ENCODE measurements around the gene ADAM11. TPM values are rescaled to one million over a fixed set of nuclear protein-coding genes. Genes with fewer than 3 reads are reported as not detected.

Gene ADAM11
- total RNA-seq, 1 donor from 2014 or later, result 0.52 TPM

- Histone ChIP-seq H3K9me3 (ENCODE audit: control insufficient read depth in 3 of 3, low read length in 3 of 3) (no peaks in the 10 kb centered on the region), H3K4me1 (ENCODE audit: control insufficient read depth in 3 of 3, insufficient read depth in 3 of 3, low read length in 3 of 3) (peaks cover 5 to 9% (median 8%) of the 10 kb centered on the region in 3 donors), H3K9ac (ENCODE audit: low read depth in 1 of 3, low read length in 3 of 3) (no peak overlapping the region), H3K4me3 (ENCODE audit: low read length in 3 of 3) (no peak overlapping the region), H3K36me3 (ENCODE audit: control insufficient read depth in 3 of 3, insufficient read depth in 3 of 3, low read length in 3 of 3) (no peaks in the 10 kb centered on the region), H3K27me3 (ENCODE audit: control insufficient read depth in 3 of 3, insufficient read depth in 3 of 3, low read length in 3 of 3) (peaks cover 0 to 3% (median 0%) of the 10 kb centered on the region in 3 donors), H3K27ac (ENCODE audit: low read depth, low read length) (peak overlapping the region; percentile 41)
These were observed 36.6 kb downstream of the ADAM11 start for GRCh38 chr17:44795421-44795820.

GRCh38 chr17:44795928-44796327, 37.1 kb downstream of the ADAM11 start:
- H3K9me3 ChIP-seq (ENCODE audit: control insufficient read depth in 3 of 3, low read length in 3 of 3), result no peaks in the 10 kb centered on the region
- no peak overlapping the region for H3K27ac ChIP-seq (ENCODE audit: low read depth, low read length)
- H3K27me3 ChIP-seq (ENCODE audit: control insufficient read depth in 3 of 3, insufficient read depth in 3 of 3, low read length in 3 of 3), result peaks cover 0 to 3% (median 0%) of the 10 kb centered on the region in 3 donors
- H3K4me1 ChIP-seq (ENCODE audit: control insufficient read depth in 3 of 3, insufficient read depth in 3 of 3, low read length in 3 of 3), result peaks cover 5 to 9% (median 8%) of the 10 kb centered on the region in 3 donors
- no peak overlapping the region for H3K4me3 ChIP-seq (ENCODE audit: low read length in 3 of 3)
- H3K36me3 ChIP-seq (ENCODE audit: control insufficient read depth in 3 of 3, insufficient read depth in 3 of 3, low read length in 3 of 3), result no peaks in the 10 kb centered on the region
- peak overlapping the region in 1 of 3 donors; percentile 20 for H3K9ac ChIP-seq (ENCODE audit: low read depth in 1 of 3, low read length in 3 of 3)

DNA sequence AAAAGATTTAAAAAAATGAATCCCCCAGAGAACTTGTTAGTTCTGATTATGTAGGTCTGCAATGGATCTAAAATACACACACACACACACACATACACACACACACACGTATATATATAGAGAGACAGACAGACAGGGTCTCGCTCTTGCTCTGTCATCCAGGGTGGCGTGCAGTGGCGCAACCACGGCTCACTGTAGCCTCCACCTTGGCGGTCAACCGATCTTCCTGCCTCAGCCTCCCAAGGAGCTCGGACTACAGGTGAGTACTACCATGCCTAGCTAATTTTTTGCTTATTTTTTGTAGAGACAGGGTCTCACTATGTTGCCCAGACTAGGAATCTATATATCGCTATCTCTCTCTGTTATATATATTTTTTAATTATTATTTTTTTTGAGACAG, 37.9 kb downstream of the ADAM11 start:
- no peaks in the 10 kb centered on the region for H3K9me3 ChIP-seq (ENCODE audit: control insufficient read depth in 3 of 3, low read length in 3 of 3)
- H3K4me3 ChIP-seq (ENCODE audit: low read length in 3 of 3), result no peak overlapping the region
- no peaks in the 10 kb centered on the region for H3K36me3 ChIP-seq (ENCODE audit: control insufficient read depth in 3 of 3, insufficient read depth in 3 of 3, low read length in 3 of 3)
- H3K27me3 ChIP-seq (ENCODE audit: control insufficient read depth in 3 of 3, insufficient read depth in 3 of 3, low read length in 3 of 3), result peaks cover 0 to 3% (median 0%) of the 10 kb centered on the region in 3 donors
- H3K4me1 ChIP-seq (ENCODE audit: control insufficient read depth in 3 of 3, insufficient read depth in 3 of 3, low read length in 3 of 3), result peaks cover 5 to 9% (median 8%) of the 10 kb centered on the region in 3 donors
- H3K27ac ChIP-seq (ENCODE audit: low read depth, low read length), result no peak overlapping the region
- H3K9ac ChIP-seq (ENCODE audit: low read depth in 1 of 3, low read length in 3 of 3), result no peak overlapping the region

GRCh38 chr17:44797802-44798201, 39.0 kb downstream of the ADAM11 start:
- Histone ChIP-seq H3K36me3 (ENCODE audit: control insufficient read depth in 3 of 3, insufficient read depth in 3 of 3, low read length in 3 of 3) (no peaks in the 10 kb centered on the region), H3K9me3 (ENCODE audit: control insufficient read depth in 3 of 3, low read length in 3 of 3) (no peaks in the 10 kb centered on the region), H3K9ac (ENCODE audit: low read depth in 1 of 3, low read length in 3 of 3) (no peak overlapping the region), H3K27ac (ENCODE audit: low read depth, low read length) (peak overlapping the region; percentile 36), H3K4me1 (ENCODE audit: control insufficient read depth in 3 of 3, insufficient read depth in 3 of 3, low read length in 3 of 3) (peaks cover 5 to 9% (median 8%) of the 10 kb centered on the region in 3 donors), H3K4me3 (ENCODE audit: low read length in 3 of 3) (no peak overlapping the region), H3K27me3 (ENCODE audit: control insufficient read depth in 3 of 3, insufficient read depth in 3 of 3, low read length in 3 of 3) (peaks cover 0 to 3% (median 0%) of the 10 kb centered on the region in 3 donors)

GRCh38 chr17:44798356-44798755, 39.6 kb downstream of the ADAM11 start:
- Histone ChIP-seq H3K9me3 (ENCODE audit: control insufficient read depth in 3 of 3, low read length in 3 of 3) (no peaks in the 10 kb centered on the region), H3K9ac (ENCODE audit: low read depth in 1 of 3, low read length in 3 of 3) (no peak overlapping the region)

DNA sequence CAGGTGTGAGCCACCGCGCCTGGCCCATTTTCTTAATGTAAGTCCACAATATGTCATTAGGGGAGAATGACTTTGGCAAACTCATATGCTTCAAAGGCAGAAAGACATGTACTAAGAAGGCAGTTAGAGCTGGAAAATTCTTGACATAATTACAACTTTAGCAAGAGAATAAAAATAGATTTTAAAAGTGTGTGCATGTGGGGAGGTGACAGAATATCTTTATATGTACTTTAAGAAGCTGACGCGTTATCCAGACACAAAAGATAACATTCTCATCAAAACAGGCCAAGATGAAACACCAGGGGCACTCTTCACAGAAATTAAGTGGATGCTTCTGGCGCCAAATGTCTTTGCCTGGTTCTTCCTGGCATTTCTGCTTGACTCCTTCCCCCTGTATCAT, 43.1 kb downstream of the ADAM11 start:
- H3K4me1 ChIP-seq (ENCODE audit: control insufficient read depth in 3 of 3, insufficient read depth in 3 of 3, low read length in 3 of 3), result no peaks in the 10 kb centered on the region
- H3K9me3 ChIP-seq (ENCODE audit: control insufficient read depth in 3 of 3, low read length in 3 of 3), result no peaks in the 10 kb centered on the region
- peaks cover 0 to 5% (median 0%) of the 10 kb centered on the region in 3 donors for H3K27me3 ChIP-seq (ENCODE audit: control insufficient read depth in 3 of 3, insufficient read depth in 3 of 3, low read length in 3 of 3)
- no peak overlapping the region for H3K9ac ChIP-seq (ENCODE audit: low read depth in 1 of 3, low read length in 3 of 3)
- H3K27ac ChIP-seq (ENCODE audit: low read depth, low read length), result no peak overlapping the region
- H3K4me3 ChIP-seq (ENCODE audit: low read length in 3 of 3), result no peak overlapping the region
- no peaks in the 10 kb centered on the region for H3K36me3 ChIP-seq (ENCODE audit: control insufficient read depth in 3 of 3, insufficient read depth in 3 of 3, low read length in 3 of 3)

More at GRCh38 chr17:44798356-44798755, 39.6 kb downstream of the ADAM11 start:
- H3K36me3 ChIP-seq (ENCODE audit: control insufficient read depth in 3 of 3, insufficient read depth in 3 of 3, low read length in 3 of 3), result no peaks in the 10 kb centered on the region
- H3K27ac ChIP-seq (ENCODE audit: low read depth, low read length), result peak overlapping the region; percentile 36
- H3K4me3 ChIP-seq (ENCODE audit: low read length in 3 of 3), result no peak overlapping the region
- H3K27me3 ChIP-seq (ENCODE audit: control insufficient read depth in 3 of 3, insufficient read depth in 3 of 3, low read length in 3 of 3), result peaks cover 0 to 3% (median 0%) of the 10 kb centered on the region in 3 donors
- peaks cover 5 to 9% (median 8%) of the 10 kb centered on the region in 3 donors for H3K4me1 ChIP-seq (ENCODE audit: control insufficient read depth in 3 of 3, insufficient read depth in 3 of 3, low read length in 3 of 3)

GRCh38 chr17:44804302-44805089, 45.7 kb downstream of the ADAM11 start:
- Histone ChIP-seq H3K36me3 (ENCODE audit: control insufficient read depth in 3 of 3, insufficient read depth in 3 of 3, low read length in 3 of 3) (no peaks in the 10 kb centered on the region), H3K9me3 (ENCODE audit: control insufficient read depth in 3 of 3, low read length in 3 of 3) (no peaks in the 10 kb centered on the region), H3K4me3 (ENCODE audit: low read length in 3 of 3) (no peak overlapping the region), H3K27ac (ENCODE audit: low read depth, low read length) (no peak overlapping the region), H3K4me1 (ENCODE audit: control insufficient read depth in 3 of 3, insufficient read depth in 3 of 3, low read length in 3 of 3) (no peaks in the 10 kb centered on the region), H3K9ac (ENCODE audit: low read depth in 1 of 3, low read length in 3 of 3) (no peak overlapping the region), H3K27me3 (ENCODE audit: control insufficient read depth in 3 of 3, insufficient read depth in 3 of 3, low read length in 3 of 3) (peaks cover 0 to 2% (median 0%) of the 10 kb centered on the region in 3 donors)

DNA sequence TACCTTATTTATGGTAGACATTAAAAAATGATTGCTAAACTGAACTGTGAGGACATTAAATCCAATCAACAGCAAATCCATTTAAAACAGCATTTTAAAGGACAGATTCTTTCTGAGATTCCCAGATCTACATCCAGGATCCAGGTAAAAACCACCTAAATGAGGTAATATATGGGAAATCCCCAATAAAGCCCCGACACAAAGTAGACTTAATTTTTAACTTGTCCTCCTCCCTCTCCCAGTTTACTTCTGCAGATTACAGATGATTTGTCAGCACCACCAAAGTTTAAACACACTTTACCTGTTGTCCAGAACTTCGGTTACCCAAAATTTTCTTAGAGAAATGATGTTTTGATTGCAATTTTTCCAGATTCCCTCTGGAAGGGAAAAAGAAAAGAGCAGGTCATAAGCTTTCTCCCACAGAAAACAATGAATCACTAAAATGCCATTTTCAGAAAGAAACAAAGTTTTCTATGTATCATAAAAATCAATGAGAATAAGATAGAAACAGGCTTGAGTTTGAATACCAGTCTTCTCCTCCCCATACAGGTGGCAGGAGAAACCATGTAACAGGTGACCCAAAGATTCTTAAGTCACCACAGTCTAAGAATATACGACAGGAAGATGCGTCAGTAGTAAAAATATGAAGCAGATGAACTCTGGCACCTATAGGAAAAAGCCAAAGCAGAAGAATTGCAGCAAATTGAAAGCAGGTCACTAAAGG, 48.5 kb downstream of the ADAM11 start:
- peaks cover 0 to 4% (median 2%) of the 10 kb centered on the region in 3 donors for H3K27me3 ChIP-seq (ENCODE audit: control insufficient read depth in 3 of 3, insufficient read depth in 3 of 3, low read length in 3 of 3)
- no peak overlapping the region for H3K27ac ChIP-seq (ENCODE audit: low read depth, low read length)
- H3K9ac ChIP-seq (ENCODE audit: low read depth in 1 of 3, low read length in 3 of 3), result no peak overlapping the region
- no peaks in the 10 kb centered on the region for H3K36me3 ChIP-seq (ENCODE audit: control insufficient read depth in 3 of 3, insufficient read depth in 3 of 3, low read length in 3 of 3)
- H3K9me3 ChIP-seq (ENCODE audit: control insufficient read depth in 3 of 3, low read length in 3 of 3), result no peaks in the 10 kb centered on the region
- H3K4me1 ChIP-seq (ENCODE audit: control insufficient read depth in 3 of 3, insufficient read depth in 3 of 3, low read length in 3 of 3), result no peaks in the 10 kb centered on the region
- no peak overlapping the region for H3K4me3 ChIP-seq (ENCODE audit: low read length in 3 of 3)

- Histone ChIP-seq H3K4me3 (ENCODE audit: low read length in 3 of 3) (no peak overlapping the region), H3K27me3 (ENCODE audit: control insufficient read depth in 3 of 3, insufficient read depth in 3 of 3, low read length in 3 of 3) (peaks cover 0 to 4% (median 2%) of the 10 kb centered on the region in 3 donors), H3K9ac (ENCODE audit: low read depth in 1 of 3, low read length in 3 of 3) (no peak overlapping the region), H3K9me3 (ENCODE audit: control insufficient read depth in 3 of 3, low read length in 3 of 3) (no peaks in the 10 kb centered on the region), H3K4me1 (ENCODE audit: control insufficient read depth in 3 of 3, insufficient read depth in 3 of 3, low read length in 3 of 3) (no peaks in the 10 kb centered on the region), H3K36me3 (ENCODE audit: control insufficient read depth in 3 of 3, insufficient read depth in 3 of 3, low read length in 3 of 3) (no peaks in the 10 kb centered on the region), H3K27ac (ENCODE audit: low read depth, low read length) (no peak overlapping the region)
These were observed 49.0 kb downstream of the ADAM11 start for GRCh38 chr17:44807817-44808155.

GRCh38 chr17:44808156-44808555, 49.4 kb downstream of the ADAM11 start:
- Histone ChIP-seq H3K4me1 (ENCODE audit: control insufficient read depth in 3 of 3, insufficient read depth in 3 of 3, low read length in 3 of 3) (no peaks in the 10 kb centered on the region), H3K36me3 (ENCODE audit: control insufficient read depth in 3 of 3, insufficient read depth in 3 of 3, low read length in 3 of 3) (no peaks in the 10 kb centered on the region), H3K27me3 (ENCODE audit: control insufficient read depth in 3 of 3, insufficient read depth in 3 of 3, low read length in 3 of 3) (peaks cover 0 to 4% (median 2%) of the 10 kb centered on the region in 3 donors), H3K27ac (ENCODE audit: low read depth, low read length) (no peak overlapping the region), H3K9ac (ENCODE audit: low read depth in 1 of 3, low read length in 3 of 3) (no peak overlapping the region), H3K9me3 (ENCODE audit: control insufficient read depth in 3 of 3, low read length in 3 of 3) (no peaks in the 10 kb centered on the region), H3K4me3 (ENCODE audit: low read length in 3 of 3) (no peak overlapping the region)
